Mucosa of rectum (tissue), 2 donors: ENCODE data around the gene NR4A2.
"Not testable (repeated sequence)": the region's sequence is repeated elsewhere in the genome, so short reads cannot be mapped to it uniquely, and the experiment has no call there.

Experiments
- H3K27ac ChIP-seq, 2 donors: one replicate each; pipeline ENCODE4 v1.7.0; 2013; ENCODE audit warnings: inconsistent platforms in 2 of 2, low read depth in 2 of 2, low read length in 2 of 2
- H3K27me3 ChIP-seq, 2 donors: one replicate each; pipeline ENCODE4 v1.7.0; 2013; ENCODE audit warnings: low read length in 2 of 2; ENCODE audit not compliant: control insufficient read depth in 2 of 2, insufficient read depth in 2 of 2
- H3K36me3 ChIP-seq, 2 donors: one replicate each; pipeline ENCODE4 v1.7.0; 2013; ENCODE audit warnings: low read length in 2 of 2; ENCODE audit not compliant: control insufficient read depth in 2 of 2, insufficient read depth in 2 of 2
- H3K4me1 ChIP-seq, 2 donors: one replicate each; pipeline ENCODE4 v1.7.0; 2013; ENCODE audit warnings: low read length in 2 of 2, mild to moderate bottlenecking in 1 of 2; ENCODE audit not compliant: control insufficient read depth in 2 of 2, insufficient read depth in 2 of 2
- H3K4me3 ChIP-seq, 2 donors: one replicate each; pipeline ENCODE4 v1.7.0; 2013; ENCODE audit warnings: low read length in 2 of 2
- H3K9ac ChIP-seq, 2 donors: one replicate each; pipeline ENCODE4 v1.7.0; 2013; ENCODE audit warnings: low read length in 2 of 2, low read depth in 1 of 2, mild to moderate bottlenecking in 1 of 2
- H3K9me3 ChIP-seq, 2 donors: one replicate each; pipeline ENCODE4 v1.7.0; 2013; ENCODE audit warnings: low read length in 2 of 2; ENCODE audit not compliant: control insufficient read depth in 2 of 2
- donor health status: healthy.
- donor health status: Normal muscosa, but diverticular disease.

NR4A2 gene

DNA sequence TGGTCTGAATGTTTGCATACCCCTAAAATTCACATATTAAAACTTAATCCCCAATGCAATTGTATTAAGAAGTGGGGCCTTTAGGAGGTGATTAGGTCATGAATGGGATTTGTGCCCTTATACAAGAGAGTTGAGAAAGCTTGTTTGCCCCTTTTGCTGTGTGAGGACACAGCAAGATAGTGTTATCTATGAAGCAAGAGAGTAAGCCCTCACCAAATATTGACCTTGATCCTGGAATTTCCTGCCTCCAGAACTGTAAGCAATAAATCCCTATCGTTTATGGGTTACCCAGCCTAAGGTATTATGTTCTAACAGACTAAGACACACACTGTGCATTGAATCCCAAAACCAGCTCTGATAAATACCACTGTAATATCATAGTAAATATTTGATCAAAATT, 32.2 kb downstream of the NR4A2 start:
- no peaks in the 10 kb centered on the region for H3K36me3 ChIP-seq
- no peaks in the 10 kb centered on the region for H3K4me1 ChIP-seq
- H3K4me3 ChIP-seq = no peak overlapping the region
- H3K9me3 ChIP-seq = peaks cover 3 to 4% of the 10 kb centered on the region in 2 donors
- H3K27ac ChIP-seq = no peak overlapping the region
- H3K9ac ChIP-seq = no peak overlapping the region
- H3K27me3 ChIP-seq = no peaks in the 10 kb centered on the region

DNA sequence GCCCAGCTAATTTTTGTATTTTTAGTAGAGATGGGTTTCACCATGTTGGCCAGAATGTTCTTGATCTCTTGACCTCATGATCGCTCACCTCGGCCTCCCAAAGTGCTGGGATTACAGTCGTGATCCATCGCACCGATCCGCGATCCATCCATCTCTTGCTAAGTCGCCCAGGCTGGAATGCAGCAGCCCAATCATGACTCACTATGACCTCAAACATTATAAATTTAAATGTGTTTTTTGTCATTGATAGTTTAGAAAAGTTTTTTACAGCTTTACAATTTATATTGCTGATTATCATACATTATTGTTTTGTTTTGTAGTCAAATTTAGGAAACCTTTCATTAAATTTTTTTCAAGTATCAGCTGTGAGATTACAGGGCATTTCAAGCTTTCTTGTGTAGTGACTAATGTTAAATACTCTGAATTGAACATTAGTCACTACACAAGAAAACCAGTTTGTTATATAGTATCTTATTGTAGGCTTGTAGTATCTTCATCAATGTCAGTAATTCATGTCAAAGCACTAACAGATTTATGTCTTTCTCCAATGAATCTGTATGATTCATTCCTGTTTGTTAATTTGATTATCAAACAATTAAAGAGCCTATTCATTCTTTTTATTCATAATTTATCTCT, 37.5 kb downstream of the NR4A2 start:
- H3K4me3 ChIP-seq = no peak overlapping the region
- H3K27ac ChIP-seq = no peak overlapping the region
- H3K9me3 ChIP-seq = peaks cover 0 to 2% of the 10 kb centered on the region in 2 donors
- H3K36me3 ChIP-seq = no peaks in the 10 kb centered on the region
- H3K27me3 ChIP-seq = no peaks in the 10 kb centered on the region
- H3K4me1 ChIP-seq = no peaks in the 10 kb centered on the region
- H3K9ac ChIP-seq = no peak overlapping the region

DNA sequence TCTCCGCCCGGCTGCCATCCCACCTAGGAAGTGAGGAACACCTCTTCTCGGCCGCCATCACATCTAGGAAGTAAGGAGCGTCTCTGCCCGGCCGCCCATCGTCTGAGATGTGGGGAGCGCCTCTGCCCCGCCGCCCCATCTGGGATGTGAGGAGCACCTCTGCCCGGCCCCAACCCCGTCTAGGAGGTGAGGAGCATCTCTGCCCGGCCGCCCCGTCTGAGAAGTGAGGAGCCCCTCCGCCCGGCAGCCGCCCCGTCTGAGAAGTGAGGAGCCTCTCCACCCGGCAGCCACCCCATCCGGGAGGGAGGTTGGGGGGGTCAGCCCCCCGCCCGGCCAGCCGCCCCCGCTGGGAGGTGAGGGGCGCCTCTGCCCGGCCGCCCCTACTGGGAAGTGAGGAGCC, 39.1 kb downstream of the NR4A2 start:
- H3K9me3 ChIP-seq, H3K4me3 ChIP-seq, H3K4me1 ChIP-seq, H3K27me3 ChIP-seq, H3K36me3 ChIP-seq, H3K9ac ChIP-seq, H3K27ac ChIP-seq: not testable (repeated sequence)

DNA sequence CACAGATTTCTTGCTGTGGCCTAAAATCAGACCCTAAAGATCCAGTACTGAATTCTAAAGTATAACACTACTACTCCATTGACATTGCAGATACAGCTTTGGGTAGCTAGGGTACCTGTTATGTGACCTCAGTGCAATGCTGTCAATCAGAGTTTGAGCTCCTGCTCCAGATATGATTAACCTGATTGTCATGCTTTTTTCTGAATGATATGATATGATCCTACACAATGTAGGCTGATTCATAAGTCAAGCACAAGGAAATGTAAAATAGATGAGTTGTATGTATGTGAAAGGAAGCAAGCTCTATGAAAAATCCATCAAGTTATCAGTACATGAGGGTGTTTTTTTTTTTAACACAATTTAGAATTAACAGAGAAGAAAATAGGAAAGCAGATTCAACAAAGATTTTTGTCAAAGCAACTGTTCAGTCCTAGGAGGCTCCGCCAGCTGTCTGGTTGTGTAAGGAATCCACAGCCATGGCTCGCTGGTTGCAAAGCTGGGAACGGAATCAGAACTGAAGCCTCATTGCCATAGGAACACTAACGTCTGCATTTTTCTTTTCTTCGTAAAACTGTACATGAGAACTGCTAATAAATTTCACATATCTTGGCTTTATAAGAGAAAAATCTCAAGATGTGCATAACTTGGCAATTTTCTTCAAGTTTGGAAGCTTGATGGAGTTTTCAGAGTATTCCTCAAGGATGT, 52.9 kb downstream of the NR4A2 start:
- H3K9me3 ChIP-seq = no peaks in the 10 kb centered on the region

More for the DNA sequence above, 52.9 kb downstream of the NR4A2 start:
- Histone ChIP-seq H3K27me3 (no peaks in the 10 kb centered on the region), H3K4me3 (no peak overlapping the region), H3K4me1 (no peaks in the 10 kb centered on the region), H3K36me3 (no peaks in the 10 kb centered on the region), H3K9ac (no peak overlapping the region), H3K27ac (no peak overlapping the region)
